Airway epithelial cell (primary cell): Measurements from ENCODE around the gene RAB14. TPM values are rescaled to one million over a fixed set of nuclear protein-coding genes. Genes with fewer than 3 reads are reported as not detected.

Source experiments
- total RNA-seq: library from RNA; depleted of rRNA; stranded (reverse); fragments of >200 nt; gene quantifications from 2 replicates; pipeline ENCODE4 v1.2.3, GENCODE V29; 2015

Gene RAB14
- total RNA-seq, result 18.6 and 28.8 TPM in 2 replicates

GRCh38 chr9:121201738-121202533 lies at the start of gene RAB14:
RAB14 (minus strand) TSS chr9:121201869; CDS start chr9:121193412, 8,457 bp downstream.

Other genes starting within 250 kb of the RAB14 start
- 0.46 and 0.56 TPM in 2 replicates for gene C5, start 151.6 kb downstream of the RAB14 start, total RNA-seq
- 9.4 and 11.2 TPM in 2 replicates for gene CNTRL, start 126.9 kb downstream of the RAB14 start, total RNA-seq
- gene GSN, start 66.3 kb upstream of the RAB14 start, total RNA-seq, result 399 and 465 TPM in 2 replicates
- gene STOM, start 168.4 kb upstream of the RAB14 start, total RNA-seq, result 172 and 222 TPM in 2 replicates